ENCODE measurements around the gene COL27A1. TPM values are rescaled to one million over a fixed set of nuclear protein-coding genes. Genes with fewer than 3 reads are reported as not detected.
"Not testable (repeated sequence)": the region's sequence is repeated elsewhere in the genome, so short reads cannot be mapped to it uniquely, and the experiment has no call there.

Gene COL27A1
- total RNA-seq, 1 experiment from 2014 or later, result 2.8 TPM

GRCh38 chr9:114314256-114314867 lies 159.0 kb downstream of the COL27A1 start:
- no peak for DNase-seq (ENCODE audit: extremely low read depth, low read depth)

DNA sequence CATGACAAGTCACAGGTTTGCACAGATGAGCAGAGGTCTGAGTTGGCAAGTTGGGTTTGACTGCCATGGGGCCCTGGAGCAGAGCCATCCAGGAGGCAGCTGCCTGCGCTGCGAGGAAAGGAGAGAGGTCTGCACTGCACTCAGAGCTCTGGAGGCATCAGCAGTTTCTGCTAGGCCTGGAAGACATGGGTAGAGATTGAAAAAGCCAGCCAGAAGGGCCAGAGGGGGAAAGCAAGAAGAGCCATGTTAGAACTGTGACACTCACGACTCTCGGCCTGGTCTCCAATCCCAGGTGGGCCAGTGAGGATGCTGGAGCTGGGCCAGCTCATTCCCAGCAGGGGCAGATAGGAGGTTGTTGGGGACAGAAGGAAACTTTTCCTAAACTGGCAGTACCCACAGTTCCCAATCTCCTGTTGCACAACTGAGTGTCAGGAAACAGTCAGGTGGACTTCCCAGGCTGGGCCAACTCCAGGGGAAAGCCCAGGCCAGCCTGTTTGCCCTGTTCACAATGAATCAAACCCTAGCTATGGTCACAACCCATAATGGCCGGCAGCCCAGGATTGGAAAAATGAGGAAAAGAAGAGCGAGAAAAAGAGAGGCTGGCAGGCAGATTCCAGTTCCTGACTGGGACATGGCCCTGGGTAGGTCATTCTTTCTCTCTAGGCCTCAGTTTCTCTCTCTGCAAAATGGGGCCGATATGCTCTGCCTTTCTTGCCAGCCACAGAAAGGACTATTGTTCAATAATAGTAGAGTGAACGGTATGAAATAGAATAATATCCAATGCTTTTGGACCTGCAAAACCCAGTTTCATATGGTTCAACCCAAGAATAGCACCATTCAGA lies 159.8 kb downstream of the COL27A1 start:
- no peak for DNase-seq (ENCODE audit: extremely low read depth, low read depth)

GRCh38 chr9:114315723-114316363 lies 160.5 kb downstream of the COL27A1 start:
- DNase-seq (ENCODE audit: extremely low read depth, low read depth), result no peak

DNA sequence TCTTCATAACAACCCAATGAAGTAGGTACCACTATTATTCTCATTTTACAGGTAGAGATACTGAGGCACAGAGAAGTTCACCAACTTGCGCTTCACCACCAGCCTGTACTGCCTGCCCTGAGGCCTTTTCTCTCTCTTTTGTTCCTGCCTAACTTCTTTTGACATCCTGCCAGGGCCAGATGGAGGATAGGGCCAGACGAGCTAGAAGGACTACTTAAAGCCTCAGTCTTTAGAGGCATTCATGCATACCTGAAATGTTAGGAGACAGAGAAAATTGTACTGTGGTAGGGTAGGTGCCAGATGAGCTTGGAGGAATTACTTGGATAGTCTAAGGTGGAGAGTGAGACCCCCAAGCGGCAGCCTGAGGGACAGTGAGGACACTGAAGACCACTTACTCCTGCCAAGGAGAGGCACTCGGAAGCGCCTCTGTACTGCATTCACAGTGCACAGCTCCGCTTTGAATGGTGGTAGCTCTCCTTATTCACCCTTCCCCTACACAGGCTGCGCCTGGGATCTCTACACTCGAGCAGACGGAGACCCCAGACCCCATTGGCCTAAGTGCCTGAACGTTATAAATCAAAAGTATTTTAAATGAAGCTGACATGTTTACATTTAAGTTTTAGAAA lies 161.4 kb downstream of the COL27A1 start:
- no peak for DNase-seq (ENCODE audit: extremely low read depth, low read depth)

GRCh38 chr9:114317665-114318357 lies 162.5 kb downstream of the COL27A1 start:
- DNase-seq (ENCODE audit: extremely low read depth, low read depth), result peak; percentile 44

- no peak for DNase-seq (ENCODE audit: extremely low read depth, low read depth)
These were observed 163.1 kb downstream of the COL27A1 start for GRCh38 chr9:114318416-114318815.

GRCh38 chr9:114319147-114319546 lies 163.8 kb downstream of the COL27A1 start:
- DNase-seq (ENCODE audit: extremely low read depth, low read depth), result no peak

GRCh38 chr9:114320710-114321109 lies 165.4 kb downstream of the COL27A1 start:
- not testable (repeated sequence) for DNase-seq (ENCODE audit: extremely low read depth, low read depth)

DNA sequence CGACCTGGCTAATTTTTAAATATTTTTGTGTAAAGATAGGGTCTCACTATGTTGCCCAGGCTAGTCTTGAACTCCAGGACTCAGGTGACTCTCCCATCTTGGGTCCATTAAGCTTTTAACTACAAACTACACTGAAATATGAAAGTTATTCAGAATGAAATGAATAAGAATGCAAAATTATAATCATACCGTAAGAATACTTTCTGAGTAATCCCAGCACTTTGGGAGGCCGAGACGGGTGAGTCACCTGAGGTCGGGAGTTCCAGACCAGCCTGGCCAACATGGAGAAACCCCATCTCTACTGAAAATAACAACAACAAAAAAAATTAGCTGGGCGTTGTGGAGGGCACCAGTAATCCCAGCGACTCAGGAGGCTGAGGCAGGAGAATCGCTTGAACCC lies 166.4 kb downstream of the COL27A1 start:
- no peak for DNase-seq (ENCODE audit: extremely low read depth, low read depth)

- DNase-seq (ENCODE audit: extremely low read depth, low read depth), result not testable (repeated sequence)
These were observed 167.0 kb downstream of the COL27A1 start for GRCh38 chr9:114322160-114322818.

DNA sequence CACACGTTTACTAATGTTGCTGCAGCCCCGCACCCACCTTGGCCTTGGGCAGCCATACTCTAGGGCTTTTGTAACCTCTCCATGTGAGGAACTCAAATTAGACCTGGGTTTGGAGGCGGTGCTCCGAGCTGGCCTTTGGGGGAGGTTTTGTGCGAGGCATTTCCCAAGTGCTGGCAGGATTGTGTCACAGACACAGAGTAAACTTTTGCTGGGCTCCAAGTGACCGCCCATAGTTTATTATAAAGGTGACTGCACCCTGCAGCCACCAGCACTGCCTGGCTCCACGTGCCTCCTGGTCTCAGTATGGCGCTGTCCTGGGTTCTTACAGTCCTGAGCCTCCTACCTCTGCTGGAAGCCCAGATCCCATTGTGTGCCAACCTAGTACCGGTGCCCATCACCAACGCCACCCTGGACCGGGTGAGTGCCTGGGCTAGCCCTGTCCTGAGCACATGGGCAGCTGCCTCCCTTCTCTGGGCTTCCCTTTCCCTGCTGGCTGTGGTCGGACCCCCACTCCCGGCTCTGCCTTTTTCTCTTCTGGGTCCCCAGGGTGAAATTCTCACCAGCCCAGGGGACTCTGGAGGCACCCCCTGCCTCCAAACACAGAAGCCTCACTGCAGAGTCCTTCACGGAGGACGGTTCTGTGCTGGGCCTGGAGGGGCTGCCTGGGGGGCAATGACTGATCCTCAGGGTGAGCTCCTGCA lies 167.6 kb downstream of the COL27A1 start, which contains the start of gene ORM1:
Gene ORM1, plus strand, starts transcription at position 268 of the 701 bp plus-strand sequence. Its CDS starts 36 bp downstream, at position 304.
- not testable (repeated sequence) for DNase-seq (ENCODE audit: extremely low read depth, low read depth)

DNA sequence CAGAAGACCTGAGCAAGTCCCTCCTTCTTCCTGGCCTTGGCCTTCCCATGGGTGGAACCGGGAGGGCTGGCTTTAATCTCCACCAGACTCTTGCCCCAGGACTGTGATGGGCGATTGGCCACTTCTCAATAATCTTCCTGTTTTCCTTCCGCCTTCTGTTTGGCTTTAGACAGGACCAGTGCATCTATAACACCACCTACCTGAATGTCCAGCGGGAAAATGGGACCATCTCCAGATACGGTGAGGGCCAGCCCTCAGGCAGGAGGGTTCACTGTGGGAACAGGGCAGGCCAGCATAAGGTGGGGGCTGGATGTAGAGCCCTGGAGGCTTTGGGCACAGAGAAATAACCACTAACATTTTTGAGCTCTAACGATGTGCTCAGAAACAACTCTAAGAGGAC lies 168.5 kb downstream of the COL27A1 start:
- not testable (repeated sequence) for DNase-seq (ENCODE audit: extremely low read depth, low read depth)

- DNase-seq (ENCODE audit: extremely low read depth, low read depth), result no peak
These were observed 169.2 kb downstream of the COL27A1 start for GRCh38 chr9:114324492-114324891.

DNA sequence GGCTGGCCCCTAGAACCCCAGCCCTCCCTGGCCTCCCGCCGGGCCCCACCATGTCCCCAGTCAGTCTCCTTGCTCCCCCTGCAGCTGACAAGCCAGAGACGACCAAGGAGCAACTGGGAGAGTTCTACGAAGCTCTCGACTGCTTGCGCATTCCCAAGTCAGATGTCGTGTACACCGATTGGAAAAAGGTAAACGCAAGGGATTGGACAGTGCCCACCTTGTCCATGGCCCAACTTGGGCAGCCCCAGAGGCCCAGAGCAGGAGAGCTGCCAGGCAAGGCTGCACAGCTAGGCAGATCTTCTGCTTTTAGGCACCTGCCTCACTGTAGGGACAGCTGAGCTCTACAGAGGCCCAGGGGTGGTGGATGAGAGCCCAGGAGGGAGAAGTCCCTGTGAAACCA lies 169.6 kb downstream of the COL27A1 start:
- not testable (repeated sequence) for DNase-seq (ENCODE audit: extremely low read depth, low read depth)

GRCh38 chr9:114325684-114326254 lies 170.4 kb downstream of the COL27A1 start:
- not testable (repeated sequence) for DNase-seq (ENCODE audit: extremely low read depth, low read depth)

GRCh38 chr9:114327749-114328148 lies 172.4 kb downstream of the COL27A1 start:
- DNase-seq (ENCODE audit: extremely low read depth, low read depth), result no peak

GRCh38 chr9:114328357-114328820 lies 173.1 kb downstream of the COL27A1 start:
- DNase-seq (ENCODE audit: extremely low read depth, low read depth), result not testable (repeated sequence)

GRCh38 chr9:114328937-114329624 lies 173.7 kb downstream of the COL27A1 start:
- not testable (repeated sequence) for DNase-seq (ENCODE audit: extremely low read depth, low read depth)
